HG03135 (cell line): ENCODE measurements around the gene C6orf120.

Experiments used
- ATAC-seq: cut with Tn5 transposase; IDR thresholded peaks from one replicate; pipeline ENCODE4 v1.9.1; 2021; ENCODE audit warnings: mild to moderate bottlenecking, moderate library complexity; ENCODE audit not compliant: unreplicated experiment

The C6orf120 gene

GRCh38 chr6:169701954-169702839 lies at the start of gene C6orf120, which contains the start of gene WDR27:
TSS of gene C6orf120 (plus strand) at chr6:169702126. CDS start at chr6:169702460, 334 bp downstream.
TSS of gene WDR27 (minus strand) at chr6:169702029. CDS start at chr6:169689005, 13,024 bp downstream.
- peak; percentile 96 for ATAC-seq

GRCh38 chr6:169652896-169653295 lies 49.0 kb upstream of the C6orf120 start:
- no peak for ATAC-seq

GRCh38 chr6:169653691-169654090 lies 48.2 kb upstream of the C6orf120 start:
- ATAC-seq = no peak

- peak; percentile 84 for ATAC-seq
Measured at GRCh38 chr6:169654598-169655391, 47.1 kb upstream of the C6orf120 start.

- no peak for ATAC-seq
Measured at GRCh38 chr6:169656546-169657283, 45.2 kb upstream of the C6orf120 start.

- ATAC-seq = no peak
Measured at GRCh38 chr6:169657284-169657610, 44.7 kb upstream of the C6orf120 start.

- no peak for ATAC-seq
Measured at GRCh38 chr6:169659820-169660610, 41.9 kb upstream of the C6orf120 start.

GRCh38 chr6:169660751-169661390 lies 41.1 kb upstream of the C6orf120 start:
- ATAC-seq = no peak

- ATAC-seq = no peak
Measured at GRCh38 chr6:169661391-169661756, 40.6 kb upstream of the C6orf120 start.

- ATAC-seq = no peak
Measured at GRCh38 chr6:169663468-169663867, 38.5 kb upstream of the C6orf120 start.

GRCh38 chr6:169664227-169664626 lies 37.7 kb upstream of the C6orf120 start:
- no peak for ATAC-seq

- no peak for ATAC-seq
Measured at GRCh38 chr6:169665289-169665688, 36.6 kb upstream of the C6orf120 start.

GRCh38 chr6:169666441-169666840 lies 35.5 kb upstream of the C6orf120 start:
- ATAC-seq = no peak

- ATAC-seq = no peak
Measured at GRCh38 chr6:169667716-169668115, 34.2 kb upstream of the C6orf120 start.

- ATAC-seq = no peak
Measured at GRCh38 chr6:169668203-169668847, 33.6 kb upstream of the C6orf120 start.

- ATAC-seq = no peak
Measured at GRCh38 chr6:169669147-169669546, 32.8 kb upstream of the C6orf120 start.

- ATAC-seq = no peak
Measured at GRCh38 chr6:169669889-169670288, 32.0 kb upstream of the C6orf120 start.

GRCh38 chr6:169671563-169671962 lies 30.4 kb upstream of the C6orf120 start:
- ATAC-seq = no peak

GRCh38 chr6:169675011-169675410 lies 26.9 kb upstream of the C6orf120 start:
- ATAC-seq = no peak
